Stimulated activated naive CD8-positive, alpha-beta T cell treated with anti-CD3 and anti-CD28 coated beads, Interleukin-15, amount 100 ng/mL, for 72 hours (primary cell): ENCODE measurements around the gene ZNF337.
A peak's percentile ranks its signal among the peaks of the same experiment; 100 is the strongest.
"Not testable (repeated sequence)": the region's sequence is repeated elsewhere in the genome, so short reads cannot be mapped to it uniquely, and the experiment has no call there.

ENCODE experiments used
- ATAC-seq: fragments of 150-1000 bp; cut with Tn5 transposase; 2 replicates; pipeline ENCODE4 v1.10.0; 2021; ENCODE audit warnings: mild to moderate bottlenecking, moderate library complexity
- DNase-seq, 2 donors: peaks; one replicate each; pipeline ENCODE4 v3.0.0; 2021 to 2022
- H3K27ac Mint-ChIP-seq, 2 donors: one replicate each; pipeline ENCODE4 v1.8.0; 2022; ENCODE audit warnings: mild to moderate bottlenecking in 2 of 2, mixed read lengths in 2 of 2, moderate library complexity in 2 of 2
- H3K27me3 Mint-ChIP-seq: one replicate; pipeline ENCODE4 v1.8.0; 2022; ENCODE audit warnings: mixed read lengths
- H3K4me1 Mint-ChIP-seq: one replicate; pipeline ENCODE4 v1.8.0; 2022; ENCODE audit warnings: mild to moderate bottlenecking, mixed read lengths
- H3K4me3 Mint-ChIP-seq, 2 donors: one replicate each; pipeline ENCODE4 v1.8.0; 2022; ENCODE audit warnings: mild to moderate bottlenecking in 2 of 2, mixed read lengths in 2 of 2, moderate library complexity in 1 of 2
- H3K9me3 Mint-ChIP-seq, 2 donors: one replicate each; pipeline ENCODE4 v1.8.0; 2022; ENCODE audit warnings: mixed read lengths in 2 of 2

ZNF337 gene

GRCh38 chr20:25706793-25707192 is 10.1 kb upstream of the ZNF337 start:
- H3K9me3 Mint-ChIP-seq: peaks cover 19 to 25% of the 10 kb centered on the region in 2 donors
- H3K27me3 Mint-ChIP-seq: no peaks in the 10 kb centered on the region
- peak overlapping the region; percentile 48 to 55 for H3K4me3 Mint-ChIP-seq
- ATAC-seq: peak; percentile 86
- peak overlapping the region; percentile 83 to 88 for H3K27ac Mint-ChIP-seq
- peak; percentile 18 to 34 for DNase-seq
- peaks cover 30% of the 10 kb centered on the region for H3K4me1 Mint-ChIP-seq

GRCh38 chr20:25705830-25706351 is 9.2 kb upstream of the ZNF337 start:
- peak overlapping the region in 1 of 2 donors; percentile 46 for H3K27ac Mint-ChIP-seq
- DNase-seq: no peak
- ATAC-seq: no peak
- peaks cover 13 to 25% of the 10 kb centered on the region in 2 donors for H3K9me3 Mint-ChIP-seq
- H3K4me3 Mint-ChIP-seq: no peak overlapping the region
- H3K4me1 Mint-ChIP-seq: peaks cover 30% of the 10 kb centered on the region
- no peaks in the 10 kb centered on the region for H3K27me3 Mint-ChIP-seq

GRCh38 chr20:25704303-25704702 is 7.7 kb upstream of the ZNF337 start:
- H3K9me3 Mint-ChIP-seq: peaks cover 11 to 40% of the 10 kb centered on the region in 2 donors

GRCh38 chr20:25700835-25701234 is 4.2 kb upstream of the ZNF337 start:
- H3K27ac Mint-ChIP-seq, H3K27me3 Mint-ChIP-seq, ATAC-seq, H3K4me3 Mint-ChIP-seq, DNase-seq: not testable (repeated sequence)
- Mint-ChIP-seq H3K4me1 (peaks cover 32% of the 10 kb centered on the region), H3K9me3 (peaks cover 7 to 40% of the 10 kb centered on the region in 2 donors)

More at GRCh38 chr20:25704303-25704702, 7.7 kb upstream of the ZNF337 start:
- not testable (repeated sequence) for ATAC-seq, DNase-seq, H3K4me3 Mint-ChIP-seq, H3K27ac Mint-ChIP-seq, H3K27me3 Mint-ChIP-seq
- peaks cover 30% of the 10 kb centered on the region for H3K4me1 Mint-ChIP-seq

GRCh38 chr20:25699914-25700313 is 3.3 kb upstream of the ZNF337 start:
- no peak for ATAC-seq
- no peak for DNase-seq
- Mint-ChIP-seq H3K9me3 (peaks cover 7 to 40% of the 10 kb centered on the region in 2 donors), H3K4me1 (peaks cover 31% of the 10 kb centered on the region), H3K27ac (no peak overlapping the region), H3K27me3 (no peaks in the 10 kb centered on the region), H3K4me3 (no peak overlapping the region)

- ATAC-seq (no peak), DNase-seq (no peak)
- Mint-ChIP-seq H3K27me3 (no peaks in the 10 kb centered on the region), H3K4me3 (peak overlapping the region; percentile 82 to 96), H3K27ac (peak overlapping the region; percentile 94 to 98), H3K9me3 (peaks cover 7 to 25% of the 10 kb centered on the region in 2 donors), H3K4me1 (peaks cover 29% of the 10 kb centered on the region)
These were observed 436 bp upstream of the ZNF337 start for GRCh38 chr20:25697132-25697446.

GRCh38 chr20:25695532-25696370 is 902 bp downstream of the ZNF337 start:
- Mint-ChIP-seq H3K4me3 (peak overlapping the region; percentile 82 to 96), H3K9me3 (peaks cover 7 to 14% of the 10 kb centered on the region in 2 donors), H3K27ac (peak overlapping the region; percentile 94 to 98), H3K27me3 (no peaks in the 10 kb centered on the region), H3K4me1 (peaks cover 29% of the 10 kb centered on the region)
- no peak for ATAC-seq
- no peak for DNase-seq

GRCh38 chr20:25692499-25692898 is 4.2 kb downstream of the ZNF337 start:
- Mint-ChIP-seq H3K9me3 (no peaks in the 10 kb centered on the region), H3K27ac (peak overlapping the region in 1 of 2 donors; percentile 28), H3K4me1 (peaks cover 13% of the 10 kb centered on the region), H3K4me3 (no peak overlapping the region), H3K27me3 (no peaks in the 10 kb centered on the region)
- no peak for DNase-seq
- ATAC-seq: no peak

- ATAC-seq (no peak), DNase-seq (no peak)
- Mint-ChIP-seq H3K4me3 (no peak overlapping the region), H3K9me3 (no peaks in the 10 kb centered on the region), H3K27ac (no peak overlapping the region), H3K4me1 (peaks cover 17% of the 10 kb centered on the region), H3K27me3 (no peaks in the 10 kb centered on the region)
These were observed 6.2 kb downstream of the ZNF337 start for GRCh38 chr20:25690427-25690826.

GRCh38 chr20:25686081-25687067 is 10.3 kb downstream of the ZNF337 start:
- no peak for ATAC-seq
- peaks cover 0 to 7% of the 10 kb centered on the region in 2 donors for H3K9me3 Mint-ChIP-seq
- DNase-seq: no peak
- H3K4me3 Mint-ChIP-seq: no peak overlapping the region
- no peaks in the 10 kb centered on the region for H3K27me3 Mint-ChIP-seq
- H3K27ac Mint-ChIP-seq: peak overlapping the region in 1 of 2 donors; percentile 61
- peaks cover 7% of the 10 kb centered on the region for H3K4me1 Mint-ChIP-seq

GRCh38 chr20:25685276-25686080 is 11.2 kb downstream of the ZNF337 start:
- ATAC-seq: no peak
- Mint-ChIP-seq H3K27ac (no peak overlapping the region), H3K4me1 (peaks cover 7% of the 10 kb centered on the region)

GRCh38 chr20:25683826-25684225 is 12.8 kb downstream of the ZNF337 start:
- not testable (repeated sequence) for ATAC-seq, H3K4me3 Mint-ChIP-seq, DNase-seq

More at GRCh38 chr20:25685276-25686080, 11.2 kb downstream of the ZNF337 start:
- Mint-ChIP-seq H3K4me3 (no peak overlapping the region), H3K9me3 (peaks cover 0 to 7% of the 10 kb centered on the region in 2 donors), H3K27me3 (no peaks in the 10 kb centered on the region)
- DNase-seq: no peak

GRCh38 chr20:25683050-25683449 is 13.6 kb downstream of the ZNF337 start:
- ATAC-seq (no peak), DNase-seq (no peak)
- H3K27me3 Mint-ChIP-seq: no peaks in the 10 kb centered on the region
- H3K9me3 Mint-ChIP-seq: peaks cover 0 to 7% of the 10 kb centered on the region in 2 donors
- peaks cover 7% of the 10 kb centered on the region for H3K4me1 Mint-ChIP-seq
- H3K4me3 Mint-ChIP-seq: no peak overlapping the region
- H3K27ac Mint-ChIP-seq: no peak overlapping the region

More at GRCh38 chr20:25683826-25684225, 12.8 kb downstream of the ZNF337 start:
- not testable (repeated sequence) for H3K9me3 Mint-ChIP-seq, H3K27me3 Mint-ChIP-seq, H3K27ac Mint-ChIP-seq, H3K4me1 Mint-ChIP-seq

GRCh38 chr20:25676164-25676809 is 20.4 kb downstream of the ZNF337 start:
- Mint-ChIP-seq H3K4me1 (peaks cover 8% of the 10 kb centered on the region), H3K27me3 (no peaks in the 10 kb centered on the region), H3K27ac (peak overlapping the region in 1 of 2 donors; percentile 21), H3K9me3 (peaks cover 0 to 8% of the 10 kb centered on the region in 2 donors), H3K4me3 (no peak overlapping the region)
- no peak for ATAC-seq
- no peak for DNase-seq
